Nucleus accumbens (tissue), 56 donors: Measurements from ENCODE around the gene SRC.

ENCODE experiments used
- DNase-seq, 56 donors: peaks; one replicate each; lab custom pipeline; 2025; lab: John Stamatoyannopoulos, UW

SRC gene

DNA sequence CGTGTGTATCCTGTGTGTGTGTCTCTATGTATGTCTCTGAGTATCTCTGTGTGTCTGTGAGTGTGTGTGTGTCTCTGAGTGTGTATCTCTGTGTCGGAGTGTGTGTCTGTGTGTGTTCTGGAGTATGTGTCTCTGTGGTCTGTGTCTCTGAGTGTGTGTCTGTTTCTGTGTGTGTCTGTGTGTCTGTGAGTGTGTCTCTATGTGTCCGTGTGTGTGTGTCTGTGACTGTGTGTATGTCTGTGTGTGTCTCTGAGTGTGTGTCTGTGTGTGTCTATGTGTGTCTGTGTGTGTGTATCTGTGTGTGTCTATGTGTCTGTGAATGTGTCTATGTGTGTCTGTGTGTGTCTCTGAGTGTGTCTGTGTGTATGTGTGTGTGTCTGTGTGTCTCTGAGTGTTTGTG, 73.4 kb downstream of the SRC start:
- no peak for DNase-seq

DNA sequence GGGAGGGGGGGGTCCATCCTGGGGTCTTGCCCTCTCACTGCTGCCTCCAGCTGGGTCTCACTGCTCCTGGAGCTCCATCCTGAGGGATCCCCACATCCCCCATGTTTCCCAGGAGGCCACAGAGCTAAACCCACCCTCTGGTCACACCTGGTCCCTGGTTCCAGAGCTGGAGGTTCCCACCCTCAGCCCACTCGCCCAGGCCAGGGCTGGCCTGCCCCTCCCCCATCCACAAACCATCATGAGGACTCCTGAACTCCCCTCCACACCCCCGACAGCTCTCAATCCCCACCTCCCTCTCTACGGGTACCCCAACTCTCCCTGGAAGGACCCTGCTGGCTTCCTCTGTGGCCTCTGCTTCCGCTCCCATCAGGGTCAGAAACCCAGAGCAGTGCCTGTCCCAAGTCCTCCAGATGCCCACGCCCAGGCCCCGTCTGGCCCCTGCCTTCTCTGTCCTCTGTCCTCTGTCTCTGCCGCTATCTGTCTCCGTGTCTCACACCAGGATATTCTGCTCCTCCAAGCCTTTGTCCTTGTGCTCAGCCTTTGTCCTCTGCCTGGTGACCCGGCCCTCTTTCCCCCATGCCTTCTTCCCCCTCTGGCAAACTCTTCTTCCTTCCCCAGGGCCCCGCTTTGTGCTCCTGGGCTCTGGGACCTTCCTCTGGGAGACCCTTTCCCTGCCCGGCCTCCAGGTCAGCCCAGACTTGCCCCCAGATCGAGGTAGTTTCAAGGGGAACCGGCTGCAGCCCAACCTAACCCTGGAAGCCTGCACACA, 74.0 kb downstream of the SRC start:
- no peak for DNase-seq

DNA sequence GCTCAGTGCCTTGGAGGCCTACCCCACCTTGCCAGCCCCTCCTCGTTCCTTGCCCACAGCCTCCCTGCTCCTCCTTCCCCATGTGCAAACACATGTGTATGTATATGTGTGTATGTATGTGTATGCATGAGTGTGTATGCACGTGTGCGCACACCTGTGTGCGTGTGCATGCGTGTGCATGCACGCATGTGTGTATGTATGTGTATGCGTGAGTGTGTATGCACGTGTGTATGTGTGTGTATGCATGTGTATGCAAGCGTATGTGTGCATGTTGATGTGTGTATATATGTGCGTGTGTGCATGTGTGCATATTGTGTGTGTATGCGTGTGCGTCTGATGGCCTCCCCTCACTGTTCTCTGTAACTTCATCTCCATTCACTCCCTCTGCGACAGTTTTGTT, 74.7 kb downstream of the SRC start:
- no peak for DNase-seq

DNA sequence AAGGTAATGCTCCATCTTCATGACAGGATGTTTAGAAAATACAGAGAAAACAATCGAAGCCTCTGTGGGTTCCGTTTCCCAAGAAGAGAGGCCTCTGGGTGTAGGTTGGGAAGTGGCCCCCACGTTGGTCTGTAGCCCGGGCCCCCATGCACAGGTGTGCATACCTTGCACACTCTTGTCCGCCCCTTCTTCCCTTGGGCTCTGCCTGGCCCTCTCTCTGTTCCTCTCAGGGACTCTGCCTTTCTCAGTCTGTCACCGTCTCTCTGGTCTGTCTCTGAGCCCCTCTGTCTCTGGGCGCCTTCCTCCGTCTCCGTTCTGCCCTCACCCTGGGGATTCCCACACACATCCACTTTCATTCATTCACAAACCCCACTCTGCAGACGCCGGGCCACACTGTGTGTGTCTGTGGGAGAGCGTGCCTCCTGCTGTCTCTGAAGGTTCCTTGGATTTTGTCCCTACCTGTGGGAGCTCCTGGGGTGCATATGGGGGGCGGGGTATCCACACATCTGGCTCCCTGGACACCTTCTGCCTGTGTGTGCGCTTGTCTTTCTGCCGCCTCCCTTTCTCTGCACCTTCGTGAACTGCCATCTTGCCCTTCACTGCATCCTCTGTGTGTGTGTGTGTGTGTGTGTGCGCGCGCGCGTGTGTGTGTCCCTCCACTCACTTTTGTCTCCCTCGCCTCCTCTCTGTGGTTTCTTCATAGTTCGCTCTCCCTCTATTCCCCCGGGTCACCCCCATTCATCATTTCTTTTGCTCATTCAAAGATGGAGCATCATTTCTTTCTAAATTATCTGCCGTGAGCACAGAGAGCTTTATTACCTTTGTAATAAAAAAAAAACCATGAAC, 75.3 kb downstream of the SRC start:
- DNase-seq: peak in 2 of 56 donors; percentile 14 to 33

DNA sequence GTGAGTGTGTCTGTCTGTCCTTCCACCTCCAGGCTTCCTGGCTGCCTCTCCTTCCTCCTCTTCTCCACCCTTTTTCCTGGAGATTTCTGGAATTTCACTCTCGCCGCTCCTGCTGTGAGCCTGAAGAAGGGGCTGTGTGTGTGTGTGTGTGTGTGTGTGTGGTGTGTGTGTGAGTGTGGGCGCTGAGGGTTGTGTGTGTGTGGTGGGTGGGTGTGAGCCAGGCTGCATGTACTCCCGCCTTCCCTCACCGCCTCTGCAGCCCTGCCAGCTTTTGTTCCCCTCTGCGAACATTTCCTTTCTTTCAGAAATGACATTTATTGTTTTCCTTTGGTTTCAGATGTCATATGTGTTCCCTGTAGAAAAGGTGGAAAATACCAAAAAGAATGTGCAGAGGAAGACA, 76.0 kb downstream of the SRC start:
- DNase-seq: peak in 33 of 56 donors; percentile 12 to 80 (median 40)

DNA sequence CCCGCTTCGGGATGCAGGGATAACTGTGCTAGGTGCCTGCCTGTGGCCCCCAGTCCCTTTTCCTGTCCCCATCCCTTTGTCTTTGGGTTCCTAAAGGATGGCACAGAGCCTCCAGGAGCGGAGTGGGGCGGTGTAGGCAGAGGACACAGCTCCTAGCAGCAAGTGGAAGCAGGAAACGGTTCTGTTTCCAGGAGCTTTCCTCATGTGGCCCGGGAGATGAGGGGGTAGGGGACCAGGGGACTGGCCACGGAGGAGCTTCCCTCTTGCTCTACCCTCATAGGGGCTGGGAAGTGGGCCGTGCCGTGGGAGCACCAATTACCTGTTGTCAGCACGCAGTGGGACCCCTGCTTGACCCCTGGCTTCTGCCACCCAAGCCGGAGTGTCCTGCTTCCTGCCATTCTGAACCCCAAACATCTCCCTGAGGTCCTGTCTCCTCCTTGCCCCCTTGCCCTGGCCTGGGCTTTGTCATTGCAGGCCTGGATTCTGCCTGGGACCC, 76.9 kb downstream of the SRC start:
- no peak for DNase-seq

DNA sequence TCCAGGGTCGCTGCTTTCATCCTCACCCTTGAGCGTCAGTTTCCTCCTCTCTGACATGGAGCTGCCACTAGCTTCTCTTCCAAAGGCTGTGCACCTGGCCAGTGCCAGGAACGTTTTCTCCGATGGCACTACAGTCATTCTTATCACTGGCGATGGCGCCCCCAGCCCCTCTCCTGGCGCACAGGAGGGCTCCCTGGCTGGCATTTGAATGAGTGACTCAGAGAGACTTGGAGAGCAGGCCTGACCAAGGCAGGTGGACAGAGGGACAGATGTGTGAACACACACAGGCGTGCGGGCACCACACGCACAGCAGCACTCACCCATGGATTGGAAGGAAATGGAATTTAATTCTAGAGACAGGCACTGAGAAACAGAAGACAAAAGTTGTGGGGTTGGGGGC, 77.6 kb downstream of the SRC start:
- DNase-seq: no peak

DNA sequence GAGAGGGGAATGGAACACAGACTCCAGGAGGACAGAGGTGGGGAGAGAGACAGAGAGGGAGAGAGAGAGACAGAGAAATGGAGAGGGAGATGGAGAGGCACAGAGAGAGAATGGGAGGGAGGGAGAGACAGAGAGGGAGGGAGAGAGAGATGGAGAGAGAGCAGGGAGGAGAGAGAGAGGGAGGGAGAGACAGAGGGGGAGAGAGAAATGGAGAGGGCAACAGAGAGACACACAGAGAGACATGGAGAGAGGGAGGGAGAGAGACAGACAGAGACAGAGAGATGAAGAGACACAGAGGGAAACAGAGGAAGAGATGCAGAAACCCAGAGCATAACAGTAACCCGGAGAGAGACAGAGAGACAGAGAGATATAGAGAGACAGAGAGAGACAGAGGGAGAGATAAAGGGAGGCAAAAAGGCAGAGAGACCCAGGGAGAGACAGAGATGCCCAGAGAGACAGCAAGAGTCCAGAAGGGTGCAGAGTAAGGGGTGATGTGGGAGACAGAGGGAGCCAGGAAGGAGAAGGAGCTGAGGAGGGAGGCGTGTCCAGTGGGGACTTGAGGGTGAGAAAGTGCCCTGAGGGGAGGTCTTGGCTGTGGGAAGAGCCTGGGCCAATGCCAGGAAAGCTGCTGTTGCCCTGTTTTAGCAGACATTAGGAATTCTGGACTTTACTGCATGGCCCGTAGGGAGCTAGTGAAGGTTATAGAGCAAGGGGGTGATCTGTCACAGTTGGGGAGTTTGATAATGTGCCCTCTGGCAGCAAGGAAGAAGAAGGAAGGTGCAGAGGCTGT, 78.3 kb downstream of the SRC start:
- no peak for DNase-seq

DNA sequence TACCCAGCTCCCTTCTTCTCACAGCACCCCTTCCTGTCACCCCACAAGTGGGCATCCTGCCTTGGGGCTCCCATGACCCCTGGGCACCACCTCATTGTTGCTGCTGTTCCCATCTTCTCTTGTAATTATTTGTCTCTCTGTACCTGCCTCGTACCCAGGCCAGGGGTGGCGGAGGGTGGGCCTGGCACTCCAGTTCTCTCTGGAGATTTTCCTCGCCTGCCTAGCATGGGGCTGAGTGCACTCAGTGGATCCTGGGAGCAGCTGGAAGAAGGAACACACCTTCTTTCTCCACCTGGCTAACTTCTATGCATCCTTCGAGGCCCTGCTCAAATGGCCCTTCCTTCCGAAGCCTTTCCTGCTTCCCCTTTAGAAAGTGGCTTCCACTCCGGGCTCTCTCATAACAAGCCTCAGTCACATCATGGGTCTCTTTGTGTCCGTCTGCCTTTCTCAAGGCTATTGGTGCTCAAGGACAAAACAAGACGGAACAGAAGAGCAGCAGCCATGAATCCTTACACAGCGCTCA, 79.2 kb downstream of the SRC start:
- DNase-seq: no peak

DNA sequence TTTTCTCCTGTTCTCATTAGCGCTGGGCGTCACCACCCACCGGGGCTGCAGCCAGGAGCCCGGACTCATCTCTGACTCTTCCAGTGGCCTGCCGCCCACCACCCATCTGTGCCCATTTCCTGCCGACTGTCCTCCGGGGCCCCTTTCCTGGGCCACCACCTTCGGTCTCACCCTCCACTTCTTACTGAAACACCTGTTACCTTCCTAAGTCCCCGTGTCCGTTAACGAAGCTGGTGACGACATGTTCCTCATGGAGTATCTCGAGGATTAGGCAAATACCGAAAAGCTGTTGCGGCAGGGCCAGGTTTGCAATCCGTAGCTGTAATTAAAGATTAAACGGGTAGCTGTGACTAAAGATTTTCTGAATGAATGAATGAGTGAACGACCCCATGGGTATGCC, 80.2 kb downstream of the SRC start:
- DNase-seq: no peak

DNA sequence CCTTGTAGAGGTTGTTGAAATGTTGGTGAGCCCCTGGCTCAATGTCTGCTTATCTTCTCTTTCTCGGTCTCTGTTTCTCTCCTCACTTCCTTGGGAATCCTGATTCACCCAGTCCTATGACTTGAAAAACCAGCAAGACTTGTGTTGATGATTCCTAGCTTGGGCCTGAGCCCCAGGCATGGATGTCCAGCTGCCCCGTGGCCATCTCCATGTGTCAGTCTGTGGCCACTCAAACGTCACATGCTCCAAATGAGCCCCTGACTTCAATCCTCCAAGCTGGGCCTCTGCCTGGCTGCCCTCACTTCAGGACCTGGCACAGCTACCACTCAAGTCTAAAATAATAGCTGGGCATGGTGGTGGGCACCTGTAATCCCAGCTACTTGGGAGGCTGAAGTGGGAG, 81.0 kb downstream of the SRC start:
- DNase-seq: no peak

DNA sequence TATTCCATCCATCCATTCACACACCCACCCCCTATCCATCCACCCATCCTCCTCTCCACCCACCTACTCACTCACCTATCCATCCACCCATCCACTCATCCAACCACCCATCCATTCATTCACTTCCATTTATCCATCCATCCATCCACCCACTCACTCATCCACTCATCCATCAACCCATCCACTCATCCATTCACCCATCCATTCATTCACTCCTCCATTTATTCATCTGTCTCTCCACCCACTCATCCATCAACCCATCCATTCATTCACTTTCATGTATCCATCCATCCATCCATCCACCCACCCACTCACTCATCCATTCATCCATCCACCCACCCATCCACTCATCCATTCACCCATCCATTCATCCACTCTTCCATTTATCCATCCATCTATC, 84.1 kb downstream of the SRC start:
- DNase-seq: no peak

DNA sequence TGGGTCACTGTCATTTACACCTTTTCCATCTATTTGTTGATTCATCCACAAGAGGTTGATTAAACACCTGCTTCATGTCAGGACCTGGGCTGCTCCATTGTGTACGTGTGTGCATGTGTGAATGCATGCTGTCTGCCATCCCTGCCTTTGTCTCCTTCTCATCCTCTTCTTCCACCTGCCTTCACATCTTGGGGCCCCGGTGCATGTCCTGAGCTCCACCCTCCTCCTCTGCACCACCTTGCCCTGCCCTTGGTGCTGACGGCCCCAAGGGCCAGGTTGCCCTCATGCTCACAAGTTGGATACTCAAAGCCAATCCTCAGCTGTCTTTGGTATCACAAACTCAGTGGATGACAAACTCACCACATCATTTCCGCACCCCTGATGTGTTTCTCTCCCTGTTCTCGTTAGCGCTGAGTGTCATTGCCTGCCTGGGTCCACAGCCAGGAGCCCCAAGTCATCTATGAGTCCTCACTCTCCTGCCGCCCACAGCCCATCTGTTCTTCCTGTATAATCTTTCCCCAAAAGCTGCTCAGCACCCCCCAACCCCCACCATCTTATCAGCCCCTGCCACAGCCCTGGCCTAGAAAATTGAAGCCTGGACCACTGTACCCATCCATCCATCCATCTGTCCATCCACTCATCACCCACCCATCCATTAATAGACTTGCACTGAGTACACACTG, 85.0 kb downstream of the SRC start:
- DNase-seq: no peak

DNA sequence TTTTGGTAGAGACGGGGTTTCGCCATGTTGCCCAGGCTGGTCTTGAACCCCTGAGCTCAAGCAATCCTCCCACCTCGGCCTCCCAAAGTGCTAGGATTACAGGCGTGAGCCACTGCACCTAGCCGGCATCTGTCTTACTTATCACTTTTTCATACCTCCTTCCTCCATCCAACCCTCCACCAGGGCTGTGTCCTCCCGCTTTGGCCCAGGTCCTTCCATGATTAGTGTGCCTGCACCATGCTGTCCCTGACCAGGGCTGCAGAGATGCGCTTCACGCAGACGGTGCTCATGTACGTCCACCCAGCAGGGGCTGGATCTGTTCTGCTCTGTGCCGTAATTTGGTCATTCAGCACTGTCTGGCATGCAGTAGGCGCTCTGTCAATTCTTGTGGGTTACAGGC, 85.8 kb downstream of the SRC start:
- no peak for DNase-seq

DNA sequence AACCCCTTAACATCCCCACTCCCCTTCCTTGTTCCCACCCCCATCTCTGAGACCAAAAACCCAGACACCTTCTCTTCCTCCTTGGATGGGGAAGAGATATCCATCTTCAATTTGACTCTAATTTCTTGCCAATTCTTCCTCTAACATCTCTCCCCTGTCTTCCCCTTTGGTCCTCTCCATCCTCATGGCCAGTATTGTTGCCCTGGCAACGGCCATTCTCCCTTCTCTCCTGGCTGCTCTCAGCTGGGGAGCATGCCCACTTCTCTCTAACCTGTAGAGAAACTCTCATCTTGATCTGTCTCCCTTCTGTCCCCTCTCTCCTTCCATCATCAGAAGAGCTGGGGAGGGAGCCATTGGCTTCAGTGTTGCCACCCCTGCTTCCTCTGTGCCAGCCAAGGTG, 86.7 kb downstream of the SRC start:
- DNase-seq: no peak

DNA sequence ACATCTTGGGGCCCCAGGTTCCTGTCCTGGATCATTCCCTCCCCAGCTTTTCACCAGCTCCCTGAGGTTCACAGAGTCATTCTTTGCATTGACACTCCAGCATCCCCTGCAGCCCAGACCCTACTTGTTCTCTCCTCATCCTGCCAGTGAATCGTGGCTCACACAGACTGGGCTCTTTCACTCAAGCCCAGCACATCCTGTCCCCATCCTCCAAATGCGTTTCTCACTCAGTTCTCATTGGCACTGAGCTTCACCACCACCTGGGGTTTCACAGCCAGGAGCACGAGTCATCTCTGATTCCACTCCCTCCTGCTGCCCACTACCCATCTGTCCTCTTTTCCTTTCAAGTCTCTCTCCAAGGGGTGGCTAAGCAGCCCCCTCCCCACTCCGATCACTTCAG, 89.7 kb downstream of the SRC start:
- DNase-seq: no peak

DNA sequence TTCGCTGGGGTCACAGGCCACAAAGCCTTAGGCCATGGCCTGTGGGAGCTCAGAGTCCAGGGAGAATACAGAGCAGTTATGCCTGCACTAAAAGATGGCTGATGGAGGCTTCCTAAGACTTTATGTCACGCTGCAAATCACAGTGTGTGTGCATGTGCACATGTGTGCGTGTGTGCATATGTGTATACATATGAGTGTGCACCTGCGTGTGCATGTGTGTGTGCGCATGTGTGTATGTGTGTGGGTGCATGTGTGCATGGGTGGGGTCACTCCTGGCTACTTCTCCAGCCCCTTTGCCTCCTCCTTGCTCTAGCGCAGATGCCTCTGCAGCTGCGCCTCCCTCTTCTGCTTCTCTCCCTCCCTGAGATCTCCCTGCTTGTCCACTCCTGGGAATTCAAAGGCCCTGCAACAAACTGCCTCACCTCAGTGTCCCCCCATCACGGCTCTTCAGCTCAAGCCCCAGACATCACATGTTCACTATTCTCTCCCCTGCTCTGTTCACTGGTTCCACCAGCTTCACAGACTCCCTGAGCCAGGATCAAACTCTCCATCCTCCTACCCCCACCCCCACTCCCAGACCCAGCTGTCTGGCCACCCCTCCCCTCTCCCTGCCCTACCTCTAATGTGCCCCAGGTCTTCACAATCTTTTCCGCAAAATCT, 90.7 kb downstream of the SRC start:
- DNase-seq: no peak

DNA sequence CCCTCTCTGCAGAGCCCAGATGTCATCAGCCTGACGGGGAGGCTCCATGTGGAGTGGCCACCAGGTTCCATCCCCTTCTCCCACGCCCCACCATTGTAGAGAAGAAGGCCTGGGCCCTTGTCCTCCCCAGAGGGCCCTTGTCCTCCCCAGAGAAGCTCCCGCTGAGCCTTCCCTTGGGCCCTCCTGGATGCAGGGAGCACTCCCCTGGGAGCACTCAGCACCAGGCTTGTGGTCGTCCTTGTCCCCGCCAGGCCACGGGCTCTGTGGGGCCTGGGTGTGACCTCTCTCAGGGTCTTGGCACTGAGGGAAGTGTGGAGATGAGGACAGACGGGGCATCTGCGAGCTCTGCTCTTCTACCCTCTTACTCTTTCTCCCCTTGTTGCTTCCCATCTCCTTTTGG, 91.7 kb downstream of the SRC start:
- no peak for DNase-seq

DNA sequence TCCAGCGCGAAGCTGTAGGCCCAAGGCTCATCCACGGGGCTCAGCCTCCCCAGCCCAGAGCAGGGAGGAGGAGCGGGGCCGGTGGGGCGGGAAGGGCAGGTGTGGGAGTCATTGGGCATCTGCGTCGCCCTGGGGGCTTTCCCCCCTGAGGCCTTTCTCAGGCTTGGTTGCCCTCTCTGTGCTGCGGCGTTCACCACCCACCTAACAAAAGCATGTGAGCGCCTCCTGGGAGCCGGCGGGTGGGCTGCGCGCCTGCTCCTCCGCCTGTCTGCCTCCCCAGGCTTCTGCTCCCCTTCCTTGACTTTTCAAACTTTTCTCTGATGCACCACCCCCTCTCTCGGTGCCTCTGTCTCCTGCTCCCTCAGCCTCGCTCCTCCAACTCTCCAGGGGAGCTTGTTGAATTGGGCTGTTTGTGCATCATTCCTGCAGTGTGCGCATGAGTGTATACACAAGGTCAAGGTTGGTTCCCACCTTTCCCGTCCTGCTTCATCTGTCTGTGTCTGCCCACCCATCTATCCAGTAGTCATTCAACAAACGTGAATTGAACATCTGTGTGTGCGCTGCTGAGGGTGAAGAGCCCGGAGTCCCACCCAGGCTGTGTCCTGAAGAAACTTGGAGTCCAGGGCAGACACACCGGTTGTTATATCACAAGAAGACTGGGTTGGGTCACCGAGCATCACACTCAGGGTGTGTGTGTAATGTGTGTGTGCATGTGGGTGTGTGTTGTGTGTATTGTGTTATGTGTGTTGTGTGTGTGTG, 92.7 kb downstream of the SRC start:
- DNase-seq: peak in 21 of 56 donors; percentile 8 to 75 (median 34)
